ENCODE results near the gene FBXL13.

The FBXL13 gene

GRCh38 chr7:102896585-102896984 lies 178.0 kb downstream of the FBXL13 start:
- no peak for DNase-seq (ENCODE audit: low read depth in 2 of 2)

- DNase-seq (ENCODE audit: low read depth in 2 of 2): no peak
Measured at GRCh38 chr7:102895602-102896001, 179.0 kb downstream of the FBXL13 start.

- no peak for DNase-seq (ENCODE audit: low read depth in 2 of 2)
Measured at GRCh38 chr7:102892631-102893278, 181.8 kb downstream of the FBXL13 start.

GRCh38 chr7:102891693-102892261 lies 182.8 kb downstream of the FBXL13 start:
- no peak for DNase-seq (ENCODE audit: low read depth in 2 of 2)

GRCh38 chr7:102890971-102891692 lies 183.5 kb downstream of the FBXL13 start:
- DNase-seq (ENCODE audit: low read depth in 2 of 2): no peak

- DNase-seq (ENCODE audit: low read depth in 2 of 2): no peak
Measured at GRCh38 chr7:102890292-102890970, 184.2 kb downstream of the FBXL13 start.

GRCh38 chr7:102889851-102890250 lies 184.7 kb downstream of the FBXL13 start:
- DNase-seq (ENCODE audit: low read depth in 2 of 2): no peak

GRCh38 chr7:102888561-102889233 lies 185.9 kb downstream of the FBXL13 start:
- DNase-seq (ENCODE audit: low read depth in 2 of 2): no peak

- no peak for DNase-seq (ENCODE audit: low read depth in 2 of 2)
Measured at GRCh38 chr7:102883098-102883860, 191.3 kb downstream of the FBXL13 start.

- peak; percentile 14 to 24 for DNase-seq (ENCODE audit: low read depth in 2 of 2)
Measured at GRCh38 chr7:102875700-102876295, 198.8 kb downstream of the FBXL13 start.

GRCh38 chr7:102874966-102875365 lies 199.6 kb downstream of the FBXL13 start:
- no peak for DNase-seq (ENCODE audit: low read depth in 2 of 2)

- DNase-seq (ENCODE audit: low read depth in 2 of 2): no peak
Measured at GRCh38 chr7:102874166-102874829, 200.3 kb downstream of the FBXL13 start.

GRCh38 chr7:102873470-102874165 lies 201.0 kb downstream of the FBXL13 start:
- no peak for DNase-seq (ENCODE audit: low read depth in 2 of 2)

GRCh38 chr7:102872460-102872859 lies 202.1 kb downstream of the FBXL13 start:
- DNase-seq (ENCODE audit: low read depth in 2 of 2): no peak

- DNase-seq (ENCODE audit: low read depth in 2 of 2): no peak
Measured at GRCh38 chr7:102869195-102869594, 205.4 kb downstream of the FBXL13 start.

GRCh38 chr7:102866535-102867215 lies 207.9 kb downstream of the FBXL13 start:
- no peak for DNase-seq (ENCODE audit: low read depth in 2 of 2)

GRCh38 chr7:102864958-102865357 lies 209.6 kb downstream of the FBXL13 start:
- no peak for DNase-seq (ENCODE audit: low read depth in 2 of 2)

- no peak for DNase-seq (ENCODE audit: low read depth in 2 of 2)
Measured at GRCh38 chr7:102860351-102860811, 214.2 kb downstream of the FBXL13 start.

GRCh38 chr7:102859799-102860125 lies 214.8 kb downstream of the FBXL13 start:
- DNase-seq (ENCODE audit: low read depth in 2 of 2): no peak
